ENCODE data around the gene COL24A1. TPM values are rescaled to one million over a fixed set of nuclear protein-coding genes. Genes with fewer than 3 reads are reported as not detected.

Gene COL24A1
- total and polyA plus RNA-seq, 2 donors (not counting 3 experiments of a cell fraction or from before 2014, with no cell fraction given): 0.03 TPM; not detected in 1

DNA sequence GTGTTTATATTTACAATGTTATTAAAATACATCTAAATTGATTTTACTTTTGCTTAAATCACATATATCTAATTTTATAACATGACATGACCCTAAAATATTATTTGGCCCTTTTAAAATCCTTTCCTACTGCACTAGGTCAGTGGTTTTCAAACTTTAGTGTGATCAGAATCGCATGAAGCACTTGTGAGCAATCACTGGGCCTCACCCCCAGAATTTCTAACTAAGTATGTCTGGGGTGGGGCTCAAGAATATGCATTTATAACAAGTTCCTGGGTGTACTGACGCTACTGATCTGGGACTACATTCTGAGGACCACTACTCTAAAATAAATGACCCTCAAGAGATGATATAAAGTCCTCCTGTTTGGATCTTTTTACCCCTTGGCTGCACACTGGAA, 8.8 kb downstream of the COL24A1 start:
- no peak for FAIRE-seq

More for the DNA sequence above, 8.8 kb downstream of the COL24A1 start:
- ChIA-PET CTCF (no interaction called here), POLR2A (no interaction called here)
- no peak for DNase-seq (ENCODE audit: low read depth, low spot score)
- H3K27ac ChIP-seq (ENCODE audit: insufficient read depth, low read depth, low read length): no peak overlapping the region
- no peaks in the 10 kb centered on the region for H3K9me3 ChIP-seq (replicated peaks; ENCODE audit: control insufficient read depth, insufficient read depth, low read length)
- H3K27me3 ChIP-seq (ENCODE audit: control insufficient read depth in 2 of 2, insufficient read depth in 2 of 2, low read length in 2 of 2): peaks cover 0 to 17% of the 10 kb centered on the region in 2 experiments
- H3K4me3 ChIP-seq (replicated peaks in 1 of 3; ENCODE audit: insufficient read depth in 1 of 3, low read depth in 1 of 3, low read length in 3 of 3): no peak overlapping the region
- TF ChIP-seq POLR2A (IDR thresholded peaks at IDR 0.05; ENCODE audit: low read depth, low read length) (no peak), EZH2 (IDR thresholded peaks at IDR 0.05; ENCODE audit: borderline replicate concordance, low read depth, low read length, severe bottlenecking) (no peak), GATA2 (IDR thresholded peaks at IDR 0.05; ENCODE audit: insufficient read depth, insufficient read length, low read depth, low read length) (no peak), JUN (IDR thresholded peaks at IDR 0.05; ENCODE audit: borderline replicate concordance, insufficient read depth, insufficient read length, low read depth) (no peak), FOS (IDR thresholded peaks at IDR 0.05; ENCODE audit: borderline replicate concordance, insufficient read depth, low read length) (no peak), MYC (IDR thresholded peaks at IDR 0.05; ENCODE audit: low read depth, low read length) (no peak), POLR2AphosphoS5 (IDR thresholded peaks at IDR 0.05; ENCODE audit: insufficient read depth, low read depth, low read length) (no peak)
- TF ChIP-seq, protein P1, sequence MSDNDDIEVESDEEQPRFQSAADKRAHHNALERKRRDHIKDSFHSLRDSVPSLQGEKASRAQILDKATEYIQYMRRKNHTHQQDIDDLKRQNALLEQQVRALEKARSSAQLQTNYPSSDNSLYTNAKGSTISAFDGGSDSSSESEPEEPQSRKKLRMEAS (IDR thresholded peaks at IDR 0.05; ENCODE audit: insufficient read depth, insufficient read length): no peak
- TF ChIP-seq, protein P2, sequence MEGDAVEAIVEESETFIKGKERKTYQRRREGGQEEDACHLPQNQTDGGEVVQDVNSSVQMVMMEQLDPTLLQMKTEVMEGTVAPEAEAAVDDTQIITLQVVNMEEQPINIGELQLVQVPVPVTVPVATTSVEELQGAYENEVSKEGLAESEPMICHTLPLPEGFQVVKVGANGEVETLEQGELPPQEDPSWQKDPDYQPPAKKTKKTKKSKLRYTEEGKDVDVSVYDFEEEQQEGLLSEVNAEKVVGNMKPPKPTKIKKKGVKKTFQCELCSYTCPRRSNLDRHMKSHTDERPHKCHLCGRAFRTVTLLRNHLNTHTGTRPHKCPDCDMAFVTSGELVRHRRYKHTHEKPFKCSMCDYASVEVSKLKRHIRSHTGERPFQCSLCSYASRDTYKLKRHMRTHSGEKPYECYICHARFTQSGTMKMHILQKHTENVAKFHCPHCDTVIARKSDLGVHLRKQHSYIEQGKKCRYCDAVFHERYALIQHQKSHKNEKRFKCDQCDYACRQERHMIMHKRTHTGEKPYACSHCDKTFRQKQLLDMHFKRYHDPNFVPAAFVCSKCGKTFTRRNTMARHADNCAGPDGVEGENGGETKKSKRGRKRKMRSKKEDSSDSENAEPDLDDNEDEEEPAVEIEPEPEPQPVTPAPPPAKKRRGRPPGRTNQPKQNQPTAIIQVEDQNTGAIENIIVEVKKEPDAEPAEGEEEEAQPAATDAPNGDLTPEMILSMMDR (IDR thresholded peaks at IDR 0.05; ENCODE audit: extremely low read depth in 1 of 2, insufficient read depth in 1 of 2, low read depth in 1 of 2, low read length in 2 of 2): no peak
- no peaks in the 10 kb centered on the region for H4K20me1 ChIP-seq (replicated peaks; ENCODE audit: control insufficient read depth, extremely low read depth, insufficient read depth, low read length)
- H3K9ac ChIP-seq (replicated peaks; ENCODE audit: extremely low read depth, insufficient read depth, low read length): no peak overlapping the region
- H3K9me1 ChIP-seq (replicated peaks; ENCODE audit: control insufficient read depth, extremely low read depth, insufficient read depth, low read length): no peaks in the 10 kb centered on the region
- H3K4me2 ChIP-seq (ENCODE audit: insufficient read depth, low read length): no peak overlapping the region
- intact Hi-C loops (cut with micrococcal nuclease) (no loop called here), dilution Hi-C loops (cut with MboI; ENCODE audit: extremely low pct_ligation_motif_present, low sequenced_read_pairs) (no loop called here)
- H2AFZ ChIP-seq (ENCODE audit: low read depth, low read length): no peak overlapping the region
- BruUV-seq (replicated peaks): no TSS peak
- no peaks in the 10 kb centered on the region for H3K4me1 ChIP-seq (ENCODE audit: control insufficient read depth, extremely low read depth, insufficient read depth, low read length)
- no peaks in the 10 kb centered on the region for H3K79me2 ChIP-seq (ENCODE audit: control insufficient read depth, insufficient read depth, low read length)
- no peaks in the 10 kb centered on the region for H3K36me3 ChIP-seq (ENCODE audit: control insufficient read depth in 2 of 2, extremely low read depth in 1 of 2, insufficient read depth in 2 of 2, low read length in 2 of 2)

Measured in endothelial cell of umbilical vein (primary cell).